Brain microvascular endothelial cell (primary cell): ENCODE data around the gene PA2G4.

Experiments
- DNase-seq: peaks from one replicate; pipeline ENCODE4 v3.0.0-alpha.2; 2020
- H3K27ac ChIP-seq: fragments of 250-450 bp; sonication (Bioruptor Pico); 2 replicates; pipeline ENCODE4 v1.5.1; 2020; ENCODE audit warnings: mild to moderate bottlenecking, moderate library complexity
- H3K27me3 ChIP-seq: fragments of 250-450 bp; sonication (Bioruptor Pico); replicated peaks from 2 replicates; pipeline ENCODE4 v1.5.1; 2020; ENCODE audit warnings: mild to moderate bottlenecking
- H3K36me3 ChIP-seq: fragments of 250-450 bp; sonication (Bioruptor Pico); replicated peaks from 2 replicates; pipeline ENCODE4 v1.5.1; 2020; ENCODE audit warnings: mild to moderate bottlenecking
- H3K4me3 ChIP-seq: 2 replicates; pipeline ENCODE4 v1.5.1; 2011; ENCODE audit warnings: low read depth, mild to moderate bottlenecking, control low read depth, low read length, moderate library complexity
- in situ Hi-C: cut with HindIII; loops from 2 replicates; pipeline ENCODE4 v1.10.0; 2017; ENCODE audit warnings: low sequenced_read_pairs, low pct_ligation_motif_present
- TF ChIP-seq, protein P1 (sequence below): IDR thresholded peaks from 2 replicates; pipeline ENCODE4 v1.5.1; 2011; ENCODE audit warnings: low read depth, mild to moderate bottlenecking, moderate library complexity, low read length, control low read depth, inconsistent platforms; ENCODE audit errors: missing control alignments

The PA2G4 gene

DNA sequence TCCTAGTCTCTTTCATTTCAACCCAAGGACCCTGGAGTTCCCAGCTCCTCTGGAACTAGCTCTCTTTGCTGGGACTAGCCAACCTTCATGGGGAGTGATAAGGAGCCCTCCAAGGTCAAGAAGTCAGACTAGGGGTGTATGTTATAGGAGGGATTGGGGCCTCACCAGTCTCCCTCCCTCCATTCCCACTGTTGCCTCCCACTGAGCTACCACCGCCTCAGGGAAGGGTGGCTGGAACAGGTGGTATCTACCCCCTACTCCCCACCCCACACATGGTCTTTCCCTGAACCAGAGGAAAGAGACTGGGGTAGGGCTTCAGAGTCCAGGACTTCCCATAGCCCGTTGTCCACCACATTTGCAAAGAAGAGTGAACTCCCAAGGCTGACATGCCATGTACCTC is 22.0 kb upstream of the PA2G4 start:
- H3K27ac ChIP-seq = no peak overlapping the region
- DNase-seq = no peak
- TF ChIP-seq, protein P1, sequence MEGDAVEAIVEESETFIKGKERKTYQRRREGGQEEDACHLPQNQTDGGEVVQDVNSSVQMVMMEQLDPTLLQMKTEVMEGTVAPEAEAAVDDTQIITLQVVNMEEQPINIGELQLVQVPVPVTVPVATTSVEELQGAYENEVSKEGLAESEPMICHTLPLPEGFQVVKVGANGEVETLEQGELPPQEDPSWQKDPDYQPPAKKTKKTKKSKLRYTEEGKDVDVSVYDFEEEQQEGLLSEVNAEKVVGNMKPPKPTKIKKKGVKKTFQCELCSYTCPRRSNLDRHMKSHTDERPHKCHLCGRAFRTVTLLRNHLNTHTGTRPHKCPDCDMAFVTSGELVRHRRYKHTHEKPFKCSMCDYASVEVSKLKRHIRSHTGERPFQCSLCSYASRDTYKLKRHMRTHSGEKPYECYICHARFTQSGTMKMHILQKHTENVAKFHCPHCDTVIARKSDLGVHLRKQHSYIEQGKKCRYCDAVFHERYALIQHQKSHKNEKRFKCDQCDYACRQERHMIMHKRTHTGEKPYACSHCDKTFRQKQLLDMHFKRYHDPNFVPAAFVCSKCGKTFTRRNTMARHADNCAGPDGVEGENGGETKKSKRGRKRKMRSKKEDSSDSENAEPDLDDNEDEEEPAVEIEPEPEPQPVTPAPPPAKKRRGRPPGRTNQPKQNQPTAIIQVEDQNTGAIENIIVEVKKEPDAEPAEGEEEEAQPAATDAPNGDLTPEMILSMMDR = no peak
- in situ Hi-C loops = no loop called here
- no peak overlapping the region for H3K4me3 ChIP-seq
- no peaks in the 10 kb centered on the region for H3K36me3 ChIP-seq
- H3K27me3 ChIP-seq = peaks cover 10% of the 10 kb centered on the region

DNA sequence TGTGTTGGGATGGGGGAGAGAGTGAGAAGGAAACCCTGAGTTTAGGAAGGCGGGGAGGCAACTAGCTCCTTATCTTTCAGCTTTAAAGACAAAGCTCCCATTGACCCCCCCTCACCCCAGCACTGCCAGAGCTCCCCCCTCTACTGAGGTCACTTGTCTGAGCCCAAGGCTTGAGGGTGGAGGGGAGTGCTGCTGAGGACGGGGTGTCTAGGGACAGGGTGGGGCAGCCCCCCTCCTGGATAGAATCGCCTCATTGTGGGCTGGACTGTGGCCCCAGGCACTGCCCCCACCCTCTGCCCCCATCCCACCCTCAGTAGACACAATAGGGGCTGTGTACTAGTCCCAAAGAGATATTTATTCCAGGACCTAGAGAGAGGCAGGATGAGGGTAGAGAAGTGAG is 21.4 kb upstream of the PA2G4 start:
- Histone ChIP-seq H3K4me3 (no peak overlapping the region), H3K27me3 (peaks cover 10% of the 10 kb centered on the region), H3K27ac (no peak overlapping the region), H3K36me3 (no peaks in the 10 kb centered on the region)
- no peak for DNase-seq
- in situ Hi-C loops = no loop called here
- TF ChIP-seq, protein P1 = no peak

DNA sequence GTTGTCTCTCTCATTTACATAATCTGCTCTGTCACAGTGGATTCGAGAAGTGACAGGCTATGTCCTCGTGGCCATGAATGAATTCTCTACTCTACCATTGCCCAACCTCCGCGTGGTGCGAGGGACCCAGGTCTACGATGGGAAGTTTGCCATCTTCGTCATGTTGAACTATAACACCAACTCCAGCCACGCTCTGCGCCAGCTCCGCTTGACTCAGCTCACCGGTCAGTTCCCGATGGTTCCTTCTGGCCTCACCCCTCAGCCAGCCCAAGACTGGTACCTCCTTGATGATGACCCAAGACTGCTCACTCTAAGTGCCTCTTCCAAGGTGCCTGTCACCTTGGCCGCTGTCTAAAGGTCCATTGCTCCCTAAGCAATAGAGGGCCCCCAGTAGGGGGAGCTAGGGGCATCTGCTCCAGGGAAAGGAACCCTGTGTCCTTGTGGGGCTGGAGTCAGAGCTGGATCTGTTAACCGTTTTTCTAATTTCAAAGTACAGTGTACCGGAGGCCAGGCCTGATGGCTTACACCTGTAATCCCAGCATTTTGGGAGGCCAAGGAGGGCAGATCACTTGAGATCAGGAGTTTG is 19.3 kb upstream of the PA2G4 start:
- TF ChIP-seq, protein P1 = peak; percentile 72
- in situ Hi-C loops = no loop called here
- Histone ChIP-seq H3K4me3 (no peak overlapping the region), H3K36me3 (no peaks in the 10 kb centered on the region), H3K27ac (no peak overlapping the region), H3K27me3 (peaks cover 10% of the 10 kb centered on the region)
- DNase-seq = no peak

DNA sequence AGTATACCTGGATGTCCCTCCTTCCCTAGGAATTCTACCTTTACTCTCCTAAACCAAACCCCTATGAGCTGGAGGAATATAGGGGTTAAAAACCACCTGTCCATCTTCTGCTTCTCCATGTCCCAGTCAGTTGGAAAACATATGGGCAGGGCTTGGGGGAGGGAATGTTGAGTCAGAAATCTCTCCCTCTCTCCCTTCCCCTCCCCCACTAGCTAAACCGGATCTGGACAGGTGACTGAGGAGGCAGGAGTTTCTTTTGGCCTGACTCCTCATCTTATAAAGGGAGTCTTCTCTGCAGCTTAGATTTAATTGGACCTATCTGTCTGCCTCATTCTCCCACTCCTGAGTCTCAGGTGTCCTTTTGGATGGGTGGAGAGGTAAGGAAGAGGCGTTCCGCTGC is 18.3 kb upstream of the PA2G4 start:
- in situ Hi-C loops = no loop called here
- Histone ChIP-seq H3K27ac (no peak overlapping the region), H3K27me3 (peaks cover 10% of the 10 kb centered on the region), H3K36me3 (no peaks in the 10 kb centered on the region), H3K4me3 (no peak overlapping the region)
- TF ChIP-seq, protein P1 = no peak
- no peak for DNase-seq

DNA sequence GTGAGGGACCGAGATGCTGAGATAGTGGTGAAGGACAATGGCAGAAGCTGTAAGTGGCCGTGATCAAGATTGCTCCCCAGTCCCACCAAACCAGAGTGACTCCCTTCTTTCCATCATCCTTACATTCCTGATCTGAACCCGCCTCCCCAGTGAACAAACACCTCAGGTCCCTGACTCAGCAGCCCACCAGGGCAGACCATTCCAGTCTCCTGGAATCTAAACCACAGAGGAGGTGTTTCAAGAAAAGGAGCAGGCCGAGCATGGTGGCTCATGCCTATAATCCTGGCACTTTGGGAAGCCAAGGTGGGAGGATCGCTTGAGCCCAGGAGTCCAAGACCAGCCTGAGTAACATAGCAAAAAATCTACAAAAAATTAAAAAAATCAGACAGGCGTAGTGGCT is 17.8 kb upstream of the PA2G4 start:
- TF ChIP-seq, protein P1 = no peak
- peaks cover 10% of the 10 kb centered on the region for H3K27me3 ChIP-seq

DNA sequence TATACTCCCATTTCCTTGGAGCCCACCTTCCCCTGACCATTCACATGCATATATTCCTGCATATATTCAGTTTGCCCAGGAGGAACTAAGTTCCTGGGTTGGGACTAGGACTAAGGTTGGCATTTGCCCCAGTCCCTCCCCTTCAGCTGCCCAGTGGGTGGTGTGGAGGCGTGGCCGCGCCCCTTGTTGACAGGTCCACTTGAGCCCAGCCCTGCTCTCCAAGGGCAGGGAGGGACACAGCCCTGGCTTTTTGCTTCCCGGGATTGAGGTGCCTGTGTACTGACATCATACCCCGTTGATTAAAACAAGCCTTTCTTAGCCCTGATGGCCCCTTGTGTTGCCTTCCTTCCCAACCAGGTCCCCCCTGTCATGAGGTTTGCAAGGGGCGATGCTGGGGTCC is 17.1 kb upstream of the PA2G4 start:
- DNase-seq = no peak
- in situ Hi-C loops = no loop called here
- no peaks in the 10 kb centered on the region for H3K36me3 ChIP-seq
- H3K27ac ChIP-seq = no peak overlapping the region
- TF ChIP-seq, protein P1 = no peak
- no peak overlapping the region for H3K4me3 ChIP-seq
- H3K27me3 ChIP-seq = peaks cover 6% of the 10 kb centered on the region

More for the DNA sequence above, 17.8 kb upstream of the PA2G4 start:
- H3K36me3 ChIP-seq = no peaks in the 10 kb centered on the region
- no peak overlapping the region for H3K4me3 ChIP-seq
- H3K27ac ChIP-seq = no peak overlapping the region
- DNase-seq = no peak
- in situ Hi-C loops = no loop called here
